HepG2 (cell line): ENCODE results near the gene C6orf132. TPM values are rescaled to one million over a fixed set of nuclear protein-coding genes. Genes with fewer than 3 reads are reported as not detected.

Source experiments
- ATAC-seq: fragments of 200-7000 bp; cut with Tn5 transposase; 3 replicates; pipeline ENCODE4 v1.9.1; 2020; ENCODE audit warnings: mild to moderate bottlenecking, moderate library complexity
- BruUV-seq: library from RNA; stranded (reverse); fragments of 400-500 nt; replicated peaks from 2 replicates; lab custom pipeline; 2021; lab: Mats Ljungman, UMichigan
- CTCF ChIA-PET: fragments of 300-600 bp; formaldehyde crosslinking; extraction: SDS; loops from one replicate; lab custom pipeline; 2021; ENCODE audit warnings: low total read pairs, inconsistent platforms, low intra/inter-chr PET ratio; lab: Yijun Ruan, JAX
- POLR2A ChIA-PET: fragments of 350-600 bp; sonication (Branson Sonifier 250); formaldehyde crosslinking; loops from one replicate; lab custom pipeline; 2020; ENCODE audit warnings: antibody characterized with exemption, inconsistent platforms; lab: Yijun Ruan, JAX
- DNase-seq: peaks from one replicate; pipeline ENCODE4 v3.0.0-alpha.2; 2015; ENCODE audit warnings: low spot score
- FAIRE-seq: peaks from 3 replicates; lab custom pipeline; 2011; peaks lifted over from hg19 to GRCh38; lab: Jason Lieb, UNC
- H2AFZ ChIP-seq: one replicate; pipeline ENCODE4 v1.6.1; 2011; ENCODE audit warnings: low read length, inconsistent platforms
- H3K27ac ChIP-seq: fragments of 300-600 bp; 3 replicates; pipeline ENCODE4 v1.8.0; 2011; ENCODE audit warnings: mixed run types, mild to moderate bottlenecking, mixed read lengths, low read length, inconsistent platforms; ENCODE audit not compliant: insufficient read depth; ENCODE audit errors: extremely low read length
- H3K27me3 ChIP-seq, 2 experiments: fragments of 200-600 bp in 1 of 2; 2 replicates in 1 of 2; 3 replicates in 1 of 2; pipeline versions ENCODE4 v1.6.0 to v1.8.0; 2011; ENCODE audit warnings: low read length in 2 of 2, mild to moderate bottlenecking in 2 of 2, moderate library complexity in 2 of 2, inconsistent platforms in 1 of 2; ENCODE audit not compliant: insufficient read depth in 2 of 2, control insufficient read depth in 1 of 2
- H3K36me3 ChIP-seq, 2 experiments: fragments of 200-600 bp in 1 of 2; replicated peaks in 1 of 2; 2 replicates in 1 of 2; 3 replicates in 1 of 2; pipeline versions ENCODE4 v1.5.1 to v1.8.0; 2011; ENCODE audit warnings: low read length in 2 of 2, inconsistent platforms in 1 of 2; ENCODE audit not compliant: insufficient read depth in 2 of 2, control insufficient read depth in 1 of 2
- H3K4me1 ChIP-seq: 2 replicates; pipeline ENCODE4 v1.5.1; 2012; ENCODE audit warnings: low read length, inconsistent platforms; ENCODE audit not compliant: insufficient read depth
- H3K4me2 ChIP-seq: 2 replicates; pipeline ENCODE4 v1.6.0; 2011; ENCODE audit warnings: low read depth, low read length, inconsistent platforms
- H3K4me3 ChIP-seq, 3 experiments: fragments of 200-600 bp in 1 of 3; sonication (generic), shearing (Covaris generic) in 1 of 3; replicated peaks in 1 of 3; 2 replicates each; pipeline ENCODE4 v1.5.1; 2011 to 2016; ENCODE audit warnings: low read length in 3 of 3, inconsistent platforms in 2 of 3, low read depth in 2 of 3, mild to moderate bottlenecking in 2 of 3, control low read depth in 1 of 3, mixed read lengths in 1 of 3; ENCODE audit not compliant: insufficient read depth in 1 of 3
- H3K79me2 ChIP-seq: one replicate; pipeline ENCODE4 v1.6.1; 2011; ENCODE audit warnings: low read length, inconsistent platforms; ENCODE audit not compliant: insufficient read depth
- H3K9ac ChIP-seq: 2 replicates; pipeline ENCODE4 v1.6.0; 2011; ENCODE audit warnings: mild to moderate bottlenecking, low read depth, low read length, inconsistent platforms; ENCODE audit not compliant: insufficient read depth
- H3K9me3 ChIP-seq: 2 replicates; pipeline ENCODE4 v1.5.1; 2012; ENCODE audit warnings: mild to moderate bottlenecking, low read length
- H4K20me1 ChIP-seq: 2 replicates; pipeline ENCODE4 v1.6.0; 2011; ENCODE audit warnings: inconsistent platforms, mild to moderate bottlenecking, low read length, moderate library complexity; ENCODE audit not compliant: insufficient read depth
- CC2D1A ChIP-seq: sonication (generic); formaldehyde crosslinking; IDR thresholded peaks from 2 replicates; pipeline ENCODE4 v1.8.1; 2023; ENCODE audit warnings: mild to moderate bottlenecking, missing genetic modification reagents
- FOSL2 ChIP-seq: sonication (generic); formaldehyde crosslinking; IDR thresholded peaks from 2 replicates; pipeline ENCODE4 v1.4.0; 2020; ENCODE audit warnings: missing genetic modification reagents
- GLI4 ChIP-seq: sonication (generic); formaldehyde crosslinking; IDR thresholded peaks from 2 replicates; pipeline ENCODE4 v1.5.1; 2020; ENCODE audit warnings: missing genetic modification reagents, mild to moderate bottlenecking, moderate library complexity, borderline replicate concordance
- GTF3A ChIP-seq: sonication (generic); formaldehyde crosslinking; conservative IDR thresholded peaks from 2 replicates; pipeline ENCODE4 v1.4.0; 2020; ENCODE audit warnings: mild to moderate bottlenecking, missing genetic modification reagents
- HMG20A ChIP-seq: IDR thresholded peaks from 2 replicates; pipeline ENCODE4 v1.6.1; 2016; ENCODE audit warnings: borderline replicate concordance
- MXD4 ChIP-seq: IDR thresholded peaks from 2 replicates; pipeline ENCODE4 v1.6.1; 2016; ENCODE audit warnings: mild to moderate bottlenecking, missing biosample characterization, missing genetic modification reagents
- NR2F1 ChIP-seq, 2 experiments: fragments of 450-650 bp in 1 of 2; formaldehyde crosslinking in 1 of 2; IDR thresholded peaks; 2 replicates each; pipeline versions ENCODE4 v1.5.0 to v1.6.1; 2016 to 2020; ENCODE audit warnings: mild to moderate bottlenecking in 1 of 2, missing compliant biosample characterization in 1 of 2, missing genetic modification reagents in 1 of 2, moderate library complexity in 1 of 2
- NR2F6 ChIP-seq, 2 experiments: IDR thresholded peaks; 2 replicates each; pipeline ENCODE4 v1.6.1; 2016; ENCODE audit warnings: antibody characterized with exemption in 1 of 2, mild to moderate bottlenecking in 1 of 2
- POLR2AphosphoS5 ChIP-seq: IDR thresholded peaks from 2 replicates; pipeline ENCODE4 v1.6.1; 2012; ENCODE audit warnings: low read depth, low read length
- ZBTB7A ChIP-seq: sonication (generic); formaldehyde crosslinking; IDR thresholded peaks from 2 replicates; pipeline ENCODE4 v1.8.0; 2022; ENCODE audit warnings: mild to moderate bottlenecking, missing genetic modification reagents
- ZMYM3 ChIP-seq: sonication (generic); formaldehyde crosslinking; IDR thresholded peaks from 2 replicates; pipeline ENCODE4 v1.5.1; 2020; ENCODE audit warnings: mild to moderate bottlenecking, missing genetic modification reagents
- ZNF383 ChIP-seq: sonication (generic); formaldehyde crosslinking; IDR thresholded peaks from 2 replicates; pipeline ENCODE4 v1.4.0; 2020; ENCODE audit warnings: missing genetic modification reagents, mild to moderate bottlenecking, borderline replicate concordance
- ZNF670 ChIP-seq: sonication (generic); formaldehyde crosslinking; IDR thresholded peaks from 2 replicates; pipeline ENCODE4 v1.8.0; 2022; ENCODE audit warnings: mild to moderate bottlenecking, missing genetic modification reagents, borderline replicate concordance
- WGBS: methylation state at CpG from one replicate; pipeline ENCODE4 v1.1.6; 2017; ENCODE audit warnings: low lambda C conversion rate; 5-methylcytosine and 5-hydroxymethylcytosine counted together
- in situ Hi-C: cut with HindIII; loops from 2 replicates; pipeline ENCODE4 v1.10.0; 2017; ENCODE audit warnings: low pct_unique_long_range_greater_than_20kb; ENCODE audit not compliant: extremely low pct_ligation_motif_present
- intact Hi-C: fragments of 100-400 bp; cut with micrococcal nuclease; formaldehyde crosslinking; loops from one replicate; pipeline ENCODE4 v1.10.0; 2022; ENCODE audit not compliant: unreplicated experiment
- polyA plus RNA-seq, 8 experiments: library from polyadenylated mRNA; depleted of rRNA in 3 of 8; stranded (reverse) in 7 of 8; unstranded in 1 of 8; fragments of >200 nt; fragmentation: Illumina TruSeq in 4 of 8; extraction: Trizol in 4 of 8; gene quantifications; 2 replicates each; pipeline versions ENCODE4 v1.2.1 to v1.2.3, GENCODE V29; 2011 to 2016; ENCODE audit warnings: low read depth in 4 of 8, missing spikeins in 1 of 8, mixed read lengths in 1 of 8; ENCODE audit not compliant: insufficient read depth in 1 of 8
- total RNA-seq, 5 experiments: library from RNA; depleted of rRNA; stranded (reverse); fragments of >200 nt; fragmentation: Illumina TruSeq; extraction: Trizol; gene quantifications; 2 replicates each; pipeline ENCODE4 v1.2.3, GENCODE V29; 2016; ENCODE audit warnings: low read depth in 1 of 5
- TF ChIP-seq, protein P1 (sequence below): sonication (generic); formaldehyde crosslinking; IDR thresholded peaks from 2 replicates; pipeline ENCODE4 v1.8.0; 2022; ENCODE audit warnings: missing genetic modification reagents, mild to moderate bottlenecking, borderline replicate concordance
- TF ChIP-seq, protein P2 (sequence below): sonication (generic); formaldehyde crosslinking; IDR thresholded peaks from 2 replicates; pipeline ENCODE4 v1.5.0; 2020; ENCODE audit warnings: missing genetic modification reagents, mild to moderate bottlenecking, borderline replicate concordance
- TF ChIP-seq, protein P3 (sequence below): sonication (generic); formaldehyde crosslinking; IDR thresholded peaks from 2 replicates; pipeline ENCODE4 v1.4.0; 2020; ENCODE audit warnings: missing genetic modification reagents, mild to moderate bottlenecking, borderline replicate concordance

Gene C6orf132
- total and polyA plus RNA-seq, 2 of the 13 experiments (the other 11 are each of a cell fraction or from before 2014, with no cell fraction given): 0.78 to 3.0 TPM

DNA sequence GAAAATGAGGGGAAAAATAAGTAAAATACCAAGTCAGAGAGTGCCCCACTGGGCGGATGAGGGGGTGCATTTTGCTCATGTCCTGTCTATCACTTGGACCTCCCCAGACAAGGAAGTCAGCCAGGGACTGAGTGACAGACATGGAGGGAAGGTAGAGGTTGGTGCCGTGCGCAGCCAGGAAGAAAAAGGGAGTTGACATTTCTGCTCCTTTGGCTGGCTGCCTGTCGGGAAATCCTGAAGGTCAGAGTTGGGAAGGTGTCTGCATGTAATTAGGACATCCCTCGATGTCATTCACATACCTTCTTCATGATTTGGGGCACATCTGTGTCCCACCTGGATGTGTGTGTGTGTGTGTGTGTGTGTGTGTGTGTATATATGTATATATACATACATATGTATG is 39.7 kb upstream of the C6orf132 start:
- ATAC-seq (no peak), FAIRE-seq (no peak), DNase-seq (no peak)
- Histone ChIP-seq H3K79me2 (no peaks in the 10 kb centered on the region), H3K36me3 (no peaks in the 10 kb centered on the region), H3K4me3 (no peak overlapping the region), H3K9ac (no peak overlapping the region), H2AFZ (no peak overlapping the region), H4K20me1 (no peaks in the 10 kb centered on the region), H3K9me3 (no peaks in the 10 kb centered on the region), H3K27ac (no peak overlapping the region), H3K4me2 (no peak overlapping the region), H3K4me1 (0 out of 2 replicates have a peak, but pooled peaks cover 5% of the 10 kb centered on the region), H3K27me3 (no peaks in the 10 kb centered on the region)
- CTCF ChIA-PET: no interaction called here
- POLR2A ChIA-PET: no interaction called here
- WGBS: 76% methylated on average over 5 of the region's 5 CpGs
- TF ChIP-seq ZBTB7A (CRISPR knock-in tag) (no peak), GLI4 (no peak), ZNF383 (CRISPR knock-in tag) (no peak), ZNF670 (CRISPR knock-in tag) (no peak), GTF3A (no peak), HMG20A (no peak)
- TF ChIP-seq, protein P1, sequence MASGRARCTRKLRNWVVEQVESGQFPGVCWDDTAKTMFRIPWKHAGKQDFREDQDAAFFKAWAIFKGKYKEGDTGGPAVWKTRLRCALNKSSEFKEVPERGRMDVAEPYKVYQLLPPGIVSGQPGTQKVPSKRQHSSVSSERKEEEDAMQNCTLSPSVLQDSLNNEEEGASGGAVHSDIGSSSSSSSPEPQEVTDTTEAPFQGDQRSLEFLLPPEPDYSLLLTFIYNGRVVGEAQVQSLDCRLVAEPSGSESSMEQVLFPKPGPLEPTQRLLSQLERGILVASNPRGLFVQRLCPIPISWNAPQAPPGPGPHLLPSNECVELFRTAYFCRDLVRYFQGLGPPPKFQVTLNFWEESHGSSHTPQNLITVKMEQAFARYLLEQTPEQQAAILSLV: no peak
- in situ Hi-C loops: no loop called here
- intact Hi-C loops: no loop called here
- BruUV-seq: no TSS peak

DNA sequence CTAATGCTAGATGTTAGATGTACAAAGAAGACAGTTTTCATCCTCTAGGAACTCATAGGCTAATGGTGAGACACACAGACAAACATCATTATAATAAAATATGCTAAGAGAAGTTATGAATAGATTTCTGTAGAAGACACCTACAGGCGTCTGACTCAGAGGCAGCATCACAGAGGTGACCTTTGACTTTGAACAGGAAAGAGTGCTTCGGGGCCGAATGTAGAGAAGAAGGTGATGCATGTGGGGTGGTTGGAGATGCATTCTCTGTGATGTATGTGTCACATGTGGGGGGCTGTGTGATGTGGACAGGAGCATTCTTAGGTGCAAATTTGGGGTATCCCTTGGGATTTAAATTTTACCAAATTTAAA is 37.5 kb upstream of the C6orf132 start:
- 3% methylated on average over 3 of the region's 3 CpGs for WGBS
- Histone ChIP-seq H3K27me3 (0 out of 5 replicates have a peak, but pooled peaks cover 0 to 1% of the 10 kb centered on the region in 2 experiments), H3K36me3 (no peaks in the 10 kb centered on the region), H3K9ac (no peak overlapping the region), H2AFZ (no peak overlapping the region), H3K9me3 (no peaks in the 10 kb centered on the region), H3K27ac (no peak overlapping the region), H3K4me1 (0 out of 2 replicates have a peak, but pooled peaks cover 5% of the 10 kb centered on the region), H3K79me2 (no peaks in the 10 kb centered on the region), H4K20me1 (no peaks in the 10 kb centered on the region), H3K4me2 (no peak overlapping the region), H3K4me3 (no peak overlapping the region)
- POLR2A ChIA-PET: interaction anchor here (1.1 kb wide), 1 partner anchor 20 kb away, joined by 3 read pairs; no protein-coding TSS in a partner anchor
- in situ Hi-C loops: no loop called here
- BruUV-seq: no TSS peak
- DNase-seq: no peak
- CTCF ChIA-PET: no interaction called here
- ATAC-seq: peak; percentile 20; the same call in 1 of the 3 replicates
- intact Hi-C loops: no loop called here
- no peak for FAIRE-seq
- TF ChIP-seq ZMYM3 (CRISPR knock-in tag) (no peak), CC2D1A (no peak), FOSL2 (no peak), MXD4 (CRISPR knock-in tag) (no peak), NR2F6 (IDR thresholded peaks at IDR 0.05) (peak; percentile 34; the same call in 1 of the 2 replicates), NR2F6 (CRISPR knock-in tag; IDR thresholded peaks at IDR 0.05) (no peak), POLR2AphosphoS5 (no peak), NR2F1 (CRISPR knock-in tag; IDR thresholded peaks at IDR 0.05) (peak; percentile 18 to 45; a peak in 2 of 4 replicates)
- TF ChIP-seq, protein P2, sequence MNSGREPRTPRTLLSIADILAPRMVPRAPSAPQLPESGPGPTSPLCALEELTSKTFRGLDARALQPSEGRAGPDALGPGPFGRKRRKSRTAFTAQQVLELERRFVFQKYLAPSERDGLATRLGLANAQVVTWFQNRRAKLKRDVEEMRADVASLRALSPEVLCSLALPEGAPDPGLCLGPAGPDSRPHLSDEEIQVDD (CRISPR knock-in tag): no peak
- TF ChIP-seq, protein P3, sequence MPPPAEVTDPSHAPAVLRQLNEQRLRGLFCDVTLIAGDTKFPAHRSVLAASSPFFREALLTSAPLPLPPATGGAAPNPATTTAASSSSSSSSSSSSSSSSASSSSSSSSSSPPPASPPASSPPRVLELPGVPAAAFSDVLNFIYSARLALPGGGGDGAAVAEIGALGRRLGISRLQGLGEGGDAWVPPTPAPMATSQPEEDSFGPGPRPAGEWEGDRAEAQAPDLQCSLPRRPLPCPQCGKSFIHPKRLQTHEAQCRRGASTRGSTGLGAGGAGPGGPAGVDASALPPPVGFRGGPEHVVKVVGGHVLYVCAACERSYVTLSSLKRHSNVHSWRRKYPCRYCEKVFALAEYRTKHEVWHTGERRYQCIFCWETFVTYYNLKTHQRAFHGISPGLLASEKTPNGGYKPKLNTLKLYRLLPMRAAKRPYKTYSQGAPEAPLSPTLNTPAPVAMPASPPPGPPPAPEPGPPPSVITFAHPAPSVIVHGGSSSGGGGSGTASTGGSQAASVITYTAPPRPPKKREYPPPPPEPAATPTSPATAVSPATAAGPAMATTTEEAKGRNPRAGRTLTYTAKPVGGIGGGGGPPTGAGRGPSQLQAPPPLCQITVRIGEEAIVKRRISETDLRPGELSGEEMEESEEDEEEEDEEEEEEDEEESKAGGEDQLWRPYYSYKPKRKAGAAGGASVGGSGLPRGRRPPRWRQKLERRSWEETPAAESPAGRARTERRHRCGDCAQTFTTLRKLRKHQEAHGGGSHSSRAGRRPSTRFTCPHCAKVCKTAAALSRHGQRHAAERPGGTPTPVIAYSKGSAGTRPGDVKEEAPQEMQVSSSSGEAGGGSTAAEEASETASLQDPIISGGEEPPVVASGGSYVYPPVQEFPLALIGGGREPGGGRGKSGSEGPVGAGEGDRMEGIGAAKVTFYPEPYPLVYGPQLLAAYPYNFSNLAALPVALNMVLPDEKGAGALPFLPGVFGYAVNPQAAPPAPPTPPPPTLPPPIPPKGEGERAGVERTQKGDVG (CRISPR knock-in tag): no peak
